H1 (cell line): ENCODE data around the gene LOXHD1.

Experiments used
- BCL11A ChIP-seq, 2 experiments: IDR thresholded peaks; one replicate each; pipeline ENCODE4 v1.6.1; 2011; ENCODE audit warnings: low read depth in 2 of 2, low read length in 2 of 2, mild to moderate bottlenecking in 2 of 2
- BRCA1 ChIP-seq: IDR thresholded peaks from 2 replicates; pipeline ENCODE4 v1.6.1; 2012; ENCODE audit warnings: low read depth, low read length, improper control_type of control experiment
- JUN ChIP-seq: IDR thresholded peaks from 2 replicates; pipeline ENCODE4 v1.6.1; 2011; ENCODE audit warnings: low read depth, mild to moderate bottlenecking, improper control_type of control experiment, low read length
- MAFK ChIP-seq: IDR thresholded peaks from 2 replicates; pipeline ENCODE4 v1.6.1; 2012; ENCODE audit warnings: low read depth, mild to moderate bottlenecking, improper control_type of control experiment, low read length
- PHF8 ChIP-seq: fragments of 200-600 bp; sonication (generic); conservative IDR thresholded peaks from 2 replicates; pipeline ENCODE4 v1.7.1; 2012; ENCODE audit warnings: low read depth, mild to moderate bottlenecking, inconsistent platforms, low read length, moderate library complexity
- POLR2A ChIP-seq, 2 experiments: IDR thresholded peaks; 1 replicate in 1 of 2; 2 replicates in 1 of 2; pipeline ENCODE4 v1.6.1; 2011; ENCODE audit warnings: low read depth in 2 of 2, low read length in 2 of 2, mild to moderate bottlenecking in 2 of 2; ENCODE audit errors: control extremely low read depth in 1 of 2
- RFX5 ChIP-seq: IDR thresholded peaks from 2 replicates; pipeline ENCODE4 v1.6.1; 2011; ENCODE audit warnings: low read depth, low read length, improper control_type of control experiment, borderline replicate concordance
- SAP30 ChIP-seq: fragments of 300-600 bp; sonication (generic); IDR thresholded peaks from 2 replicates; pipeline ENCODE4 v1.7.1; 2012; ENCODE audit warnings: low read length, moderate library complexity, mild to moderate bottlenecking, inconsistent platforms; ENCODE audit not compliant: insufficient read depth, insufficient replicate concordance
- SRF ChIP-seq: IDR thresholded peaks from 2 replicates; pipeline ENCODE4 v1.6.1; 2011; ENCODE audit warnings: mild to moderate bottlenecking, low read depth, low read length, moderate library complexity
- YY1 ChIP-seq: IDR thresholded peaks from 2 replicates; pipeline ENCODE4 v1.6.1; 2011; ENCODE audit warnings: low read depth, mild to moderate bottlenecking, low read length
- TF ChIP-seq, protein P1 (sequence below), 3 experiments: IDR thresholded peaks; 1 replicate in 2 of 3; 2 replicates in 1 of 3; pipeline versions ENCODE4 v1.5.1 to v1.6.1; 2011; ENCODE audit warnings: low read length in 3 of 3, mild to moderate bottlenecking in 3 of 3, inconsistent platforms in 2 of 3, low read depth in 1 of 3, moderate library complexity in 1 of 3; ENCODE audit not compliant: insufficient read depth in 1 of 3; ENCODE audit errors: control extremely low read depth in 1 of 3
- TF ChIP-seq, protein P2 (sequence below): IDR thresholded peaks from 2 replicates; pipeline ENCODE4 v1.6.1; 2012; ENCODE audit warnings: inconsistent platforms

DNA sequence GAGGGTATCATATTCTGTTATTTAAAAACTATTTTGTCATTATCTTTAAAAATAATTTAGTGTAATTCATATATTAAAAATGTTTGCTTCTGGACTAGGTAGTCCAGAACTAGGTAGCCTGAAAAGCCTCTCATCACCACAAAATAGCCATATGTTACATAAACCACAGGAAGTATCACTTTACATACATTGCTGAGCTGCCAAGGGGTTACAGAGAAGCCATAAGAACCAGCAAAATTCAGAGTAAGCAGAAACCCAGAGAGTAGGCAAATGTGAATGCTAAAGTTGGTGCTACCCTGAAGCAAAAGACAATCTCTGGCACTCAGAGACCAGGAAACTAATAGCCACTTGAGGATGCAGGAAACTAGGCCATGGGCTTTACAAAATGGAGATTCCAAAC lies 60.9 kb downstream of the LOXHD1 start:
- TF ChIP-seq, protein P1, sequence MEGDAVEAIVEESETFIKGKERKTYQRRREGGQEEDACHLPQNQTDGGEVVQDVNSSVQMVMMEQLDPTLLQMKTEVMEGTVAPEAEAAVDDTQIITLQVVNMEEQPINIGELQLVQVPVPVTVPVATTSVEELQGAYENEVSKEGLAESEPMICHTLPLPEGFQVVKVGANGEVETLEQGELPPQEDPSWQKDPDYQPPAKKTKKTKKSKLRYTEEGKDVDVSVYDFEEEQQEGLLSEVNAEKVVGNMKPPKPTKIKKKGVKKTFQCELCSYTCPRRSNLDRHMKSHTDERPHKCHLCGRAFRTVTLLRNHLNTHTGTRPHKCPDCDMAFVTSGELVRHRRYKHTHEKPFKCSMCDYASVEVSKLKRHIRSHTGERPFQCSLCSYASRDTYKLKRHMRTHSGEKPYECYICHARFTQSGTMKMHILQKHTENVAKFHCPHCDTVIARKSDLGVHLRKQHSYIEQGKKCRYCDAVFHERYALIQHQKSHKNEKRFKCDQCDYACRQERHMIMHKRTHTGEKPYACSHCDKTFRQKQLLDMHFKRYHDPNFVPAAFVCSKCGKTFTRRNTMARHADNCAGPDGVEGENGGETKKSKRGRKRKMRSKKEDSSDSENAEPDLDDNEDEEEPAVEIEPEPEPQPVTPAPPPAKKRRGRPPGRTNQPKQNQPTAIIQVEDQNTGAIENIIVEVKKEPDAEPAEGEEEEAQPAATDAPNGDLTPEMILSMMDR (IDR thresholded peaks at IDR 0.05; ENCODE audit: control extremely low read depth in 1 of 3, insufficient read depth in 1 of 3, low read depth in 1 of 3, low read length in 3 of 3), result no peak
- no peak for TF ChIP-seq POLR2A (IDR thresholded peaks at IDR 0.05; ENCODE audit: control extremely low read depth in 1 of 2, low read depth in 2 of 2, low read length in 2 of 2)
- no peak for TF ChIP-seq SAP30
- no peak for TF ChIP-seq BCL11A (IDR thresholded peaks at IDR 0.05; ENCODE audit: low read depth in 2 of 2, low read length in 2 of 2)
- TF ChIP-seq RFX5, result no peak
- TF ChIP-seq JUN, result no peak
- no peak for TF ChIP-seq YY1
- TF ChIP-seq PHF8, result no peak
- no peak for TF ChIP-seq BRCA1
- TF ChIP-seq SRF, result no peak
- no peak for TF ChIP-seq MAFK
- TF ChIP-seq, protein P2, sequence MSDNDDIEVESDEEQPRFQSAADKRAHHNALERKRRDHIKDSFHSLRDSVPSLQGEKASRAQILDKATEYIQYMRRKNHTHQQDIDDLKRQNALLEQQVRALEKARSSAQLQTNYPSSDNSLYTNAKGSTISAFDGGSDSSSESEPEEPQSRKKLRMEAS, result no peak
